HG03175 (cell line): ENCODE data around the gene NT5DC3.

Experiments
- ATAC-seq: cut with Tn5 transposase; IDR thresholded peaks from one replicate; pipeline ENCODE4 v1.9.1; 2021; ENCODE audit warnings: mild to moderate bottlenecking, moderate library complexity; ENCODE audit not compliant: unreplicated experiment

The NT5DC3 gene

GRCh38 chr12:103833095-103833775 lies 7.8 kb downstream of the NT5DC3 start:
- no peak for ATAC-seq

GRCh38 chr12:103832048-103832997 lies 8.7 kb downstream of the NT5DC3 start:
- peak; percentile 71 for ATAC-seq

GRCh38 chr12:103830730-103831320 lies 10.2 kb downstream of the NT5DC3 start:
- no peak for ATAC-seq

- ATAC-seq: no peak
Measured at GRCh38 chr12:103830025-103830725, 10.9 kb downstream of the NT5DC3 start.

- ATAC-seq: no peak
Measured at GRCh38 chr12:103829092-103829491, 11.9 kb downstream of the NT5DC3 start.

- ATAC-seq: no peak
Measured at GRCh38 chr12:103827911-103828391, 13.1 kb downstream of the NT5DC3 start.

GRCh38 chr12:103824845-103825244 lies 16.2 kb downstream of the NT5DC3 start:
- ATAC-seq: no peak

- no peak for ATAC-seq
Measured at GRCh38 chr12:103824290-103824689, 16.7 kb downstream of the NT5DC3 start.

GRCh38 chr12:103823871-103824270 lies 17.2 kb downstream of the NT5DC3 start:
- no peak for ATAC-seq

GRCh38 chr12:103821773-103822172 lies 19.3 kb downstream of the NT5DC3 start:
- no peak for ATAC-seq

GRCh38 chr12:103820881-103821489 lies 20.0 kb downstream of the NT5DC3 start:
- ATAC-seq: no peak

GRCh38 chr12:103820361-103820760 lies 20.7 kb downstream of the NT5DC3 start:
- ATAC-seq: no peak

- no peak for ATAC-seq
Measured at GRCh38 chr12:103819892-103820291, 21.1 kb downstream of the NT5DC3 start.

- no peak for ATAC-seq
Measured at GRCh38 chr12:103819312-103819711, 21.7 kb downstream of the NT5DC3 start.

GRCh38 chr12:103817791-103818190 lies 23.2 kb downstream of the NT5DC3 start:
- ATAC-seq: no peak

- ATAC-seq: no peak
Measured at GRCh38 chr12:103816663-103817062, 24.4 kb downstream of the NT5DC3 start.

GRCh38 chr12:103814436-103814835 lies 26.6 kb downstream of the NT5DC3 start:
- no peak for ATAC-seq

GRCh38 chr12:103813949-103814348 lies 27.1 kb downstream of the NT5DC3 start:
- no peak for ATAC-seq

- ATAC-seq: no peak
Measured at GRCh38 chr12:103813426-103813825, 27.6 kb downstream of the NT5DC3 start.

- ATAC-seq: no peak
Measured at GRCh38 chr12:103812789-103813188, 28.2 kb downstream of the NT5DC3 start.
